HL-60 (cell line): Measurements from ENCODE around the gene MRPS26.
"Not testable (repeated sequence)": the region's sequence is repeated elsewhere in the genome, so short reads cannot be mapped to it uniquely, and the experiment has no call there.

Experiments used
- DNase-seq, 2 experiments: peaks; one replicate each; pipeline ENCODE4 v3.0.0-alpha.2; 2010 to 2020; ENCODE audit warnings: low read depth in 1 of 2, low spot score in 1 of 2
- H3K27ac ChIP-seq: fragments of 250-450 bp; sonication (Bioruptor Pico); replicated peaks from 2 replicates; pipeline ENCODE4 v1.5.1; 2020; ENCODE audit warnings: mild to moderate bottlenecking, moderate library complexity
- H3K27me3 ChIP-seq: fragments of 250-450 bp; sonication (Bioruptor Pico); 2 replicates; pipeline ENCODE4 v1.5.1; 2021; ENCODE audit warnings: mild to moderate bottlenecking, moderate library complexity; ENCODE audit not compliant: insufficient read depth, poor library complexity, severe bottlenecking
- H3K4me3 ChIP-seq: replicated peaks from 2 replicates; pipeline ENCODE4 v1.5.1; 2011; ENCODE audit warnings: mild to moderate bottlenecking, control low read depth, low read length; ENCODE audit not compliant: insufficient read depth
- GABPA ChIP-seq: IDR thresholded peaks from 2 replicates; pipeline ENCODE4 v1.6.1; 2012; ENCODE audit warnings: low read depth
- POLR2AphosphoS5 ChIP-seq: IDR thresholded peaks from 2 replicates; pipeline ENCODE4 v1.6.1; 2012; ENCODE audit warnings: low read depth
- SPI1 ChIP-seq: IDR thresholded peaks from 2 replicates; pipeline ENCODE4 v1.6.1; 2012; ENCODE audit warnings: low read depth, mild to moderate bottlenecking, borderline replicate concordance
- TF ChIP-seq, protein P1 (sequence below): IDR thresholded peaks from one replicate; pipeline ENCODE4 v1.5.1; 2011; ENCODE audit warnings: low read length, control low read depth, inconsistent platforms; ENCODE audit not compliant: insufficient read depth
- TF ChIP-seq, protein P2 (sequence below): IDR thresholded peaks from 2 replicates; pipeline ENCODE4 v1.6.1; 2012; ENCODE audit warnings: low read depth; ENCODE audit not compliant: insufficient replicate concordance

Gene MRPS26

DNA sequence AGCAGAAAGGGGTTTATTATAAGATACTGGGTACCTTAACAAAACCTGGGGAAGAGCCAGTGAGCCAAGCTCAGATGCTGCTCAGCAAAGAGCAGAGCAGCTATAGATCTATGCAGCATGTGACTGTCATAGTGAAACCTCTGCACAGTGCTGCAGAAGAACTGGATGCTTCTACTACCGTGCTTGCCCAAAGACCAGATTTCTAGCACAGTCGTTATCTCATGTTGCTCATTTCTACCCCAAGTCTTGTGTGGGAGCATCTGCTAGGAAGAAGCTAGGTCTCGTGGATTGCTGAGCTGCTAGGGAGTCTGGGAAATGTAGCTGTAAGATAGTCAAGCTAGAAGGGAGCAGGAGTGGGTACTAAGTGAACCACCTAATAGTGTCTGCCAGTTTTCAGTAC lies 34.1 kb upstream of the MRPS26 start:
- TF ChIP-seq POLR2AphosphoS5 = no peak
- TF ChIP-seq GABPA = no peak
- no peak for TF ChIP-seq SPI1
- TF ChIP-seq, protein P1, sequence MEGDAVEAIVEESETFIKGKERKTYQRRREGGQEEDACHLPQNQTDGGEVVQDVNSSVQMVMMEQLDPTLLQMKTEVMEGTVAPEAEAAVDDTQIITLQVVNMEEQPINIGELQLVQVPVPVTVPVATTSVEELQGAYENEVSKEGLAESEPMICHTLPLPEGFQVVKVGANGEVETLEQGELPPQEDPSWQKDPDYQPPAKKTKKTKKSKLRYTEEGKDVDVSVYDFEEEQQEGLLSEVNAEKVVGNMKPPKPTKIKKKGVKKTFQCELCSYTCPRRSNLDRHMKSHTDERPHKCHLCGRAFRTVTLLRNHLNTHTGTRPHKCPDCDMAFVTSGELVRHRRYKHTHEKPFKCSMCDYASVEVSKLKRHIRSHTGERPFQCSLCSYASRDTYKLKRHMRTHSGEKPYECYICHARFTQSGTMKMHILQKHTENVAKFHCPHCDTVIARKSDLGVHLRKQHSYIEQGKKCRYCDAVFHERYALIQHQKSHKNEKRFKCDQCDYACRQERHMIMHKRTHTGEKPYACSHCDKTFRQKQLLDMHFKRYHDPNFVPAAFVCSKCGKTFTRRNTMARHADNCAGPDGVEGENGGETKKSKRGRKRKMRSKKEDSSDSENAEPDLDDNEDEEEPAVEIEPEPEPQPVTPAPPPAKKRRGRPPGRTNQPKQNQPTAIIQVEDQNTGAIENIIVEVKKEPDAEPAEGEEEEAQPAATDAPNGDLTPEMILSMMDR = no peak
- TF ChIP-seq, protein P2, sequence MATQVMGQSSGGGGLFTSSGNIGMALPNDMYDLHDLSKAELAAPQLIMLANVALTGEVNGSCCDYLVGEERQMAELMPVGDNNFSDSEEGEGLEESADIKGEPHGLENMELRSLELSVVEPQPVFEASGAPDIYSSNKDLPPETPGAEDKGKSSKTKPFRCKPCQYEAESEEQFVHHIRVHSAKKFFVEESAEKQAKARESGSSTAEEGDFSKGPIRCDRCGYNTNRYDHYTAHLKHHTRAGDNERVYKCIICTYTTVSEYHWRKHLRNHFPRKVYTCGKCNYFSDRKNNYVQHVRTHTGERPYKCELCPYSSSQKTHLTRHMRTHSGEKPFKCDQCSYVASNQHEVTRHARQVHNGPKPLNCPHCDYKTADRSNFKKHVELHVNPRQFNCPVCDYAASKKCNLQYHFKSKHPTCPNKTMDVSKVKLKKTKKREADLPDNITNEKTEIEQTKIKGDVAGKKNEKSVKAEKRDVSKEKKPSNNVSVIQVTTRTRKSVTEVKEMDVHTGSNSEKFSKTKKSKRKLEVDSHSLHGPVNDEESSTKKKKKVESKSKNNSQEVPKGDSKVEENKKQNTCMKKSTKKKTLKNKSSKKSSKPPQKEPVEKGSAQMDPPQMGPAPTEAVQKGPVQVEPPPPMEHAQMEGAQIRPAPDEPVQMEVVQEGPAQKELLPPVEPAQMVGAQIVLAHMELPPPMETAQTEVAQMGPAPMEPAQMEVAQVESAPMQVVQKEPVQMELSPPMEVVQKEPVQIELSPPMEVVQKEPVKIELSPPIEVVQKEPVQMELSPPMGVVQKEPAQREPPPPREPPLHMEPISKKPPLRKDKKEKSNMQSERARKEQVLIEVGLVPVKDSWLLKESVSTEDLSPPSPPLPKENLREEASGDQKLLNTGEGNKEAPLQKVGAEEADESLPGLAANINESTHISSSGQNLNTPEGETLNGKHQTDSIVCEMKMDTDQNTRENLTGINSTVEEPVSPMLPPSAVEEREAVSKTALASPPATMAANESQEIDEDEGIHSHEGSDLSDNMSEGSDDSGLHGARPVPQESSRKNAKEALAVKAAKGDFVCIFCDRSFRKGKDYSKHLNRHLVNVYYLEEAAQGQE = no peak
- H3K4me3 ChIP-seq = no peak overlapping the region
- DNase-seq = no peak
- H3K27me3 ChIP-seq = no peaks in the 10 kb centered on the region
- no peak overlapping the region for H3K27ac ChIP-seq

DNA sequence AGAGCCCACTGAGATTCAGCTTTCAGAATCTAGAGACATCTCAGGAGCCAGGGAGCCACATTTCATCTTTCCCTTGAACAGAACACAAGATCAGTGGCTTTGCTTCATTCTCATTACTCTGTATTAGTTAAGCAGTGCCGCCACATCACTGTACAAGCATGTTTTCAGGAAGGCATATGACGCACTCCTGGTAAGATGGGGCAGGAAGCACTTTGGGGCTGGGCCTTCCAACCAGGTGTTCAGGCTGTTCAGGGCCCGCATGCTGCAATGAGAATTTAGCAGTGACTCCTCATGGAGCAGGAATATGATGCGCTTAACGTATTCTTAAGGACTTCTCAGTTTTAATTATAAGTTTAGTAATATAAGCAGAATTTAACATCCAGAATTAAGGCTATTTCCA lies 32.1 kb upstream of the MRPS26 start:
- H3K27ac ChIP-seq = no peak overlapping the region
- no peak for TF ChIP-seq GABPA
- TF ChIP-seq SPI1 = no peak
- TF ChIP-seq POLR2AphosphoS5 = no peak
- TF ChIP-seq, protein P2 = no peak
- H3K27me3 ChIP-seq = no peaks in the 10 kb centered on the region
- H3K4me3 ChIP-seq = no peak overlapping the region
- no peak for DNase-seq

DNA sequence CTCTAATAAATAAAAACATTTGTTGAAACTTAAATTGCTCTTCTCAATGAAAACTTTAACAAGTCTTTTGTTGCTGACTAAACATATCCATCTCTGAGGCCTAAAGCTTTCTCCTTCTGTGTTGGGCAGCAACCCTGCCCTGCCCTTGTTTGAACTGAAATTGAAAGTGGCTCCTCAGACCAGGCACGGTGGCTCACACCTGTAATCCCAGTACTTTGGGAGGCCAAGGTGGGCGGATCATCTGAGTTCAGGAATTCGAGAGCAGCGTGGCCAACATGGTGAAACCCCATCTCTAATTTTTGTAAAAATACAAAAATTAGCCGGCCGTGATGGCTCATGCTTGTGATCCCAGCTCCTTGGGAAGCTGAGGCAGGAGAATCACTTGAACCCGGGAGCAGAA lies 31.7 kb upstream of the MRPS26 start:
- Histone ChIP-seq H3K27ac (no peak overlapping the region), H3K4me3 (no peak overlapping the region), H3K27me3 (no peaks in the 10 kb centered on the region)
- TF ChIP-seq SPI1 (no peak), POLR2AphosphoS5 (no peak), GABPA (no peak)
- TF ChIP-seq, protein P2 = no peak
- TF ChIP-seq, protein P1 = no peak
- no peak for DNase-seq

DNA sequence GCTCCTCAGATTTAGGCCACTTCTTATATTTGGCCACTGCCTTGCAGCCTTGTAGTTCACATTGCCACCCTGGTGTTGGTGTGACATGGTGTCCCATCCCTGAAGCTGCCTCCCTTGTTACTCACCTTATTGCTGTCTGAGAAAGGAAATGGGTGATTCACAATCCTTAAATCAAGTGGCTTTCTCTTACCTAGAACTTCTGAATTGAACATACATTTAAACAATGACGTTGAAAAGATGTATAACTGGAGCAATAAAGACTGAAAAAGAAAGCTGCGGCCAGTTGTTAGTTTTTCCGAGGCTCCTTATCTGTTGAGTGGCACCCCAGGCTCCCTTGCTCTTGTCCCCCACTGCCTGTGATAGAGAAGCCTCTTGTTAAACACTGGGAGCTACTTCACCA lies 31.2 kb upstream of the MRPS26 start:
- H3K27ac ChIP-seq = no peak overlapping the region
- no peak for TF ChIP-seq GABPA
- TF ChIP-seq, protein P2 = no peak
- no peak for TF ChIP-seq POLR2AphosphoS5
- TF ChIP-seq, protein P1 = no peak
- H3K4me3 ChIP-seq = no peak overlapping the region
- DNase-seq = no peak
- no peaks in the 10 kb centered on the region for H3K27me3 ChIP-seq

DNA sequence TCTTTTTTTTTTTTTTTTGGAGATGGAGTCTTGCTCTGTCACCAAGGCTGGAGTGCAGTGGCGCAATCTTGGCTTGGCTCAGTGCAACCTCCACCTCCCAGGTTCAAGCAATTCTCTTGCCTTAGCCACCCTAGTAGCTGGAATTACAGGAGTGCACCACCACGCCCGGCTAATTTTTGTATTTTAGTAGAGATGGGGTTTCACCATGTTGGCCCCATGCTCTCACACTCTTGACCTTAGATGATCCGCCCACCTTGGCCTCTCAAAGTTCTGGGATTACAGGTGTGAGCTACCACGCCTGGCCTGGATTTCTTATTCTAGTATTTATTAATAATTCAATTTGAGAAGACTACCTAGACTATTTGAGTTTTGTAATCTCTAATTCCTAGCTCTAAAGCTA lies 30.6 kb upstream of the MRPS26 start:
- H3K4me3 ChIP-seq, DNase-seq, H3K27ac ChIP-seq, H3K27me3 ChIP-seq: not testable (repeated sequence)
